Uterus (tissue), 2 donors: ENCODE measurements around the gene ZNF155.

Experiments
- CTCF ChIP-seq, 4 experiments: fragments of 200-600 bp in 2 of 4; fragments of 450-650 bp in 2 of 4; sonication (generic) in 2 of 4; IDR thresholded peaks; one replicate each; pipeline ENCODE4 v1.5.1; 2016 to 2019; ENCODE audit warnings: antibody characterized with exemption in 4 of 4, mild to moderate bottlenecking in 2 of 4, moderate library complexity in 1 of 4
- POLR2A ChIP-seq, 2 donors: fragments of 450-650 bp; IDR thresholded peaks; one replicate each; pipeline ENCODE4 v1.6.1; 2016; ENCODE audit warnings: antibody characterized with exemption in 2 of 2, mild to moderate bottlenecking in 1 of 2, moderate library complexity in 1 of 2

GRCh38 chr19:44026622-44027021, 42.6 kb downstream of the ZNF155 start:
- TF ChIP-seq CTCF (IDR thresholded peaks at IDR 0.05) (no peak), POLR2A (IDR thresholded peaks at IDR 0.05) (no peak)
